ENCODE measurements around the gene FCRL5. TPM values are rescaled to one million over a fixed set of nuclear protein-coding genes. Genes with fewer than 3 reads are reported as not detected.

Gene FCRL5
- total RNA-seq, 6 experiments from 2014 or later, result not detected

DNA sequence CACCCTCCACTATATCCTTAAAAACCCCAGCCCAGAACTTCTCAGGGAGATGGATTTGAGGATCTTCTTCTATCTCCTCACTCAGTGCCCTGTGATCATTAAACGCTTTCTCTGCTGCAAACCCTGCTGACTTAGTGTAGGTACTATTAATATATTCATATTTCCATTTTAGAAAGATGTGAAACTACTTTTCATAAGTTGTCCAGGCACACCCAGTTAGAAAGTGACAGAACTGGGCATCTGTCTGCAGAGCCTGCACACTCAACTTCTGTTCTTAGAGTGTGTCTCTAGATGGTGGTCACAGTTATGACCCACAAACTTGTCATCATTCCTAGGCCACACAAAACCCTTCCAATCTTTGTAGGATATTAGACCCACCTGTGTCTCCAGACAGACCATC, 55.0 kb downstream of the FCRL5 start:
- Mint-ChIP-seq H3K4me1 (ENCODE audit: low read depth) (peaks cover 7% of the 10 kb centered on the region; the same call in 1 of the 2 replicates), H3K27ac (no peak overlapping the region)

DNA sequence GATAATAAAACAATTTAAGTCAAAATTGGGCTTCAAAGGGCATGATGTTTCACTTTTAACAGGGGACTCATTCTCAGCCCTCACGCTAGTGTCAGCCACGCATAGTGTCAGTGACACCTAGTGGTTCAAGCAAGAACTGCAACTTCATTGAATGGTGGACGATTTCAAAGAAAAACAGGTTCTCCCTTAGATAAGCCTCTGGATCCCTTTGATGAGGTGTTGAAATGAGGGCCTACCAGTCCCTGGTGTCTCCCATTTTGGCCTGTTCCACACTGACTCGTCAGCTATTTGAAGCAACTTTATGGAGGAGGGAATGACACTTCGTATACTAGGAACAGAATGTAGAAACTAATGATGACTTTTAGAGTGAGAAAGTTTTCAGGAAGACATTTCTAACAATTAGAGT, 56.2 kb downstream of the FCRL5 start:
- no peak overlapping the region for H3K27ac Mint-ChIP-seq
- H3K4me3 Mint-ChIP-seq, result no peak overlapping the region
- H3K9me3 Mint-ChIP-seq, result no peaks in the 10 kb centered on the region
- H3K4me1 Mint-ChIP-seq (ENCODE audit: low read depth), result peaks cover 7% of the 10 kb centered on the region; the same call in 1 of the 2 replicates
- DNase-seq, result peak; percentile 29
- H3K36me3 Mint-ChIP-seq (ENCODE audit: low read depth), result no peaks in the 10 kb centered on the region
- H3K27me3 Mint-ChIP-seq (ENCODE audit: insufficient read depth), result peaks cover 15% of the 10 kb centered on the region
- TF ChIP-seq, protein P1, sequence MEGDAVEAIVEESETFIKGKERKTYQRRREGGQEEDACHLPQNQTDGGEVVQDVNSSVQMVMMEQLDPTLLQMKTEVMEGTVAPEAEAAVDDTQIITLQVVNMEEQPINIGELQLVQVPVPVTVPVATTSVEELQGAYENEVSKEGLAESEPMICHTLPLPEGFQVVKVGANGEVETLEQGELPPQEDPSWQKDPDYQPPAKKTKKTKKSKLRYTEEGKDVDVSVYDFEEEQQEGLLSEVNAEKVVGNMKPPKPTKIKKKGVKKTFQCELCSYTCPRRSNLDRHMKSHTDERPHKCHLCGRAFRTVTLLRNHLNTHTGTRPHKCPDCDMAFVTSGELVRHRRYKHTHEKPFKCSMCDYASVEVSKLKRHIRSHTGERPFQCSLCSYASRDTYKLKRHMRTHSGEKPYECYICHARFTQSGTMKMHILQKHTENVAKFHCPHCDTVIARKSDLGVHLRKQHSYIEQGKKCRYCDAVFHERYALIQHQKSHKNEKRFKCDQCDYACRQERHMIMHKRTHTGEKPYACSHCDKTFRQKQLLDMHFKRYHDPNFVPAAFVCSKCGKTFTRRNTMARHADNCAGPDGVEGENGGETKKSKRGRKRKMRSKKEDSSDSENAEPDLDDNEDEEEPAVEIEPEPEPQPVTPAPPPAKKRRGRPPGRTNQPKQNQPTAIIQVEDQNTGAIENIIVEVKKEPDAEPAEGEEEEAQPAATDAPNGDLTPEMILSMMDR (IDR thresholded peaks at IDR 0.05), result peak; percentile 94

More for the DNA sequence above, 55.0 kb downstream of the FCRL5 start:
- H3K27me3 Mint-ChIP-seq (ENCODE audit: insufficient read depth), result peaks cover 18% of the 10 kb centered on the region
- H3K4me3 Mint-ChIP-seq, result no peak overlapping the region
- TF ChIP-seq, protein P1 (IDR thresholded peaks at IDR 0.05), result no peak
- no peaks in the 10 kb centered on the region for H3K36me3 Mint-ChIP-seq (ENCODE audit: low read depth)
- no peaks in the 10 kb centered on the region for H3K9me3 Mint-ChIP-seq
- no peak for DNase-seq

DNA sequence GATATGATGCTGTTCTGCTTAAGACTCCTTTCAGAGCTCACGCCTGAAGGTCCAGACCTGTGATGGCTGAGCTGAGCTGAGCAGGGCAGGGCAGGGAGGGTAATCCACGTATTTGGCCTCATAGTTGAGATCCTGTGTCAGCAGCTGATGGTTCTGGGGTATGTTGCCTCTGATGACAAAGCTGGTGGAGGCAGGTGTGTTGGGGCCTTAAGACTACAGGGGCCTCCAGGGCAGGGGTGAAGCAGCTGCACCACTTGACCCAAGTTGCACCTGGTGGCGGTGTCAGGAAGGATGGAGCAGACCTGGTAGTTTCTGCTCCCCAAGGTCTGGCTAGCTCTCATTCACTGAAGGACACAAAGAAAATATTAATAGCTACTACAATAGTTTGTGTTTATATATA, 57.0 kb downstream of the FCRL5 start:
- no peak for DNase-seq
- H3K4me1 Mint-ChIP-seq (ENCODE audit: low read depth), result peaks cover 7% of the 10 kb centered on the region; the same call in 1 of the 2 replicates
- TF ChIP-seq, protein P1 (IDR thresholded peaks at IDR 0.05), result no peak

DNA sequence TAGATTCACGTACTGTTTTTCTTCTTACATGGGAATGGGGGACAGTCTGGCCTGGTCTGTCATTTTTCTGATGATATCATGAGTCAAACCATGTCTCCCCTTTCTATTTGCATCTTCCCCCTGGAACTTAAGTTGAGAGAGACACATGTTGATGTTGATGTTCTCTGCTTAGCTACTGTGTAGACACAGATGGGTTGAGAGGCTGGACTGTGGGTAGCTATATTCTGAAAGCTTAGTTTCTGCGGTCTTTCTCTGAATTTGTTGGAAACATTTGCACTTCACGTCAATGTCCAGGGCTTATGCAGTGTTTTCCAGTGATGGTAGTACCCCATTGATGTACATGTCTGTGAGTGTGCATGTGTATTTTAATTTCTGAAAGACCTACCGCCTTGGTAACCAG, 58.2 kb downstream of the FCRL5 start:
- peaks cover 7% of the 10 kb centered on the region; the same call in 1 of the 2 replicates for H3K4me1 Mint-ChIP-seq (ENCODE audit: low read depth)
- no peak overlapping the region for H3K27ac Mint-ChIP-seq
- H3K36me3 Mint-ChIP-seq (ENCODE audit: low read depth), result no peaks in the 10 kb centered on the region
- peaks cover 9% of the 10 kb centered on the region for H3K27me3 Mint-ChIP-seq (ENCODE audit: insufficient read depth)
- H3K9me3 Mint-ChIP-seq, result no peaks in the 10 kb centered on the region
- DNase-seq, result no peak
- TF ChIP-seq, protein P1 (IDR thresholded peaks at IDR 0.05), result no peak
- no peak overlapping the region for H3K4me3 Mint-ChIP-seq

More for the DNA sequence above, 57.0 kb downstream of the FCRL5 start:
- no peak overlapping the region for H3K27ac Mint-ChIP-seq
- peaks cover 15% of the 10 kb centered on the region for H3K27me3 Mint-ChIP-seq (ENCODE audit: insufficient read depth)
- no peaks in the 10 kb centered on the region for H3K9me3 Mint-ChIP-seq
- no peaks in the 10 kb centered on the region for H3K36me3 Mint-ChIP-seq (ENCODE audit: low read depth)
- no peak overlapping the region for H3K4me3 Mint-ChIP-seq

DNA sequence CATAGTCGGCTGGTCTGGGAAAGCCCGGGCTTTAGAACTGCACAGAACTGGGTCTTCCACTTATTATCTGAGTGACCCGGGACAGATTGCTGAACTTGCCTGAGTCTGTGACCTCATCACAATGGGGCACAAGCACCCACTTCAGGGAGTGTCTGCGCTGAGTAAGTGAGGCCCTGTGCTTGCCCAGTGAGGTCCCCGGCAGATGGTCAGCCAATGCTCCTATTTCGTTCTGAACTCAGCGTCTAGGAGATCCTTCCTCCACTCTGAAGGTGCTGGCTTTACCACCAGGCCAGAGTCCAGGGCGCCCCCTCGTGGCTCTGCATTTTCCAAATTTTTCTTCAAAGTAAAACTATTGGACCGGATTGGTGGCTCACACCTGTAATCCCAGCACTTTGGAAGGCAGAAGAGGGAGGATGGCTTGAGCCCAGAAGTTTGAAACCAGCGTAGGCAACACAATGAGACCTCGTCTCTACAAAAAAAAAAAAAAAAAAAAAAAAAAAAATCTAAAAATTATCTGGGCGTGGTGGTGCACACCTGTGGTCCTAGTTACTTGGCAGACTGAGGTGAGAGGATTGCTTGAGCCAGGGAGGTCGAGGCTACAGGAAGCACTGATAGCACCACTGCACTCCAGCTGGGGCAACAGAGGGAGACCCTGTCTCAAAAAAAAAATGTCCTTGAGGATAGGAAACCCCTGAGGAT, 61.7 kb downstream of the FCRL5 start:
- TF ChIP-seq, protein P1 (IDR thresholded peaks at IDR 0.05), result peak; percentile 83
- peak; percentile 54 for DNase-seq
- Mint-ChIP-seq H3K4me1 (ENCODE audit: low read depth) (peaks cover 7% of the 10 kb centered on the region; the same call in 1 of the 2 replicates), H3K27me3 (ENCODE audit: insufficient read depth) (peaks cover 5% of the 10 kb centered on the region), H3K9me3 (no peaks in the 10 kb centered on the region), H3K27ac (no peak overlapping the region), H3K36me3 (ENCODE audit: low read depth) (no peaks in the 10 kb centered on the region), H3K4me3 (no peak overlapping the region)

Data from HFFc6 (cell line).